ENCODE measurements around the gene GEN1. TPM values are rescaled to one million over a fixed set of nuclear protein-coding genes. Genes with fewer than 3 reads are reported as not detected.

The GEN1 gene
- total and polyA plus RNA-seq, 10 of the 15 experiments (the other 5 are each of a cell fraction or from before 2014, with no cell fraction given), result 6.0 to 49.6 (median 36.0) TPM

- ATAC-seq, result no peak
- RAD21 ChIA-PET (ENCODE audit: unreplicated experiment), result interaction anchor here (0.8 to 1.6 kb wide), 8 partner anchors 8 to 72 kb away, joined by 3 to 11 read pairs (median 4); partner anchors contain the start of gene MSGN1
- SMC1A ChIA-PET (ENCODE audit: uncharacterized antibody, unreplicated experiment), result interaction anchor here (0.9 to 2.6 kb wide), 16 partner anchors 8 to 71 kb away, joined by 3 to 19 read pairs (median 6); no protein-coding TSS in a partner anchor
- CTCF ChIA-PET, result interaction anchor here (0.6 to 4.5 kb wide), 11 partner anchors 8 to 419 kb away, joined by 3 to 45 read pairs (median 4); no protein-coding TSS in a partner anchor
- intact Hi-C loops (cut with micrococcal nuclease; ENCODE audit: unreplicated experiment), result loop anchor here (10.0 kb wide), 1 partner anchor 1105 kb away; no protein-coding TSS in a partner anchor
- no peaks in the 10 kb centered on the region for H3K27me3 ChIP-seq (replicated peaks in 1 of 2; ENCODE audit: control insufficient read depth in 2 of 2, insufficient read depth in 2 of 2, low read length in 1 of 2)
- no peaks in the 10 kb centered on the region for H4K20me1 ChIP-seq (ENCODE audit: control insufficient read depth, insufficient read depth)
- H3K36me3 ChIP-seq (ENCODE audit: control insufficient read depth in 2 of 2, insufficient read depth in 2 of 2, low read length in 1 of 2), result peaks cover 0 to 6% of the 10 kb centered on the region in 2 experiments; a peak in 3 of 4 replicates
- 0 out of 2 replicates have a peak, but pooled peaks cover 3% of the 10 kb centered on the region for H3K4me1 ChIP-seq (ENCODE audit: control insufficient read depth, insufficient read depth, low read length)
- no peaks in the 10 kb centered on the region for H3K9me3 ChIP-seq (replicated peaks; ENCODE audit: control insufficient read depth, insufficient read depth, low read length)
- no peak for FAIRE-seq
- H3K4me2 ChIP-seq (ENCODE audit: control insufficient read depth, insufficient read depth), result no peak overlapping the region
- 96% methylated on average over 2 of the region's 2 CpGs for WGBS (ENCODE audit: insufficient coverage, insufficient replicate concordance, low lambda C conversion rate, missing lambda C conversion rate)
- peaks cover 57% of the 10 kb centered on the region for H3K79me2 ChIP-seq (ENCODE audit: control insufficient read depth, insufficient read depth, low read length)
- BruUV-seq (replicated peaks), result no TSS peak
- H3K27ac ChIP-seq (ENCODE audit: control insufficient read depth, insufficient read depth), result no peak overlapping the region
- in situ Hi-C loops (cut with MboI), result no loop called here
- no peak for DNase-seq (ENCODE audit: low read depth, low spot score)
- no peak overlapping the region for H3K4me3 ChIP-seq
- POLR2A ChIA-PET, result interaction anchor here (1.2 to 1.3 kb wide), 2 partner anchors 13 to 19 kb away, joined by 3 read pairs; no protein-coding TSS in a partner anchor
- no peak overlapping the region for H3K9ac ChIP-seq (ENCODE audit: control insufficient read depth, insufficient read depth, low read length)
- H2AFZ ChIP-seq (ENCODE audit: control insufficient read depth, low read depth, low read length), result no peak overlapping the region
- TF ChIP-seq RBBP5 (conservative IDR thresholded peaks at IDR 0.05), result no peak
- TF ChIP-seq DPF2 (IDR thresholded peaks at IDR 0.05), result no peak
- no peak for TF ChIP-seq PKNOX1 (IDR thresholded peaks at IDR 0.05)
- no peak for TF ChIP-seq ZNF207 (IDR thresholded peaks at IDR 0.05; ENCODE audit: borderline replicate concordance)
- no peak for TF ChIP-seq MAX (IDR thresholded peaks at IDR 0.05; ENCODE audit: low read depth, low read length)
- TF ChIP-seq ZNF384 (IDR thresholded peaks at IDR 0.05; ENCODE audit: borderline replicate concordance, low read depth, low read length), result no peak
- no peak for TF ChIP-seq BHLHE40 (IDR thresholded peaks at IDR 0.05; ENCODE audit: borderline replicate concordance in 1 of 2, low read depth in 2 of 2, low read length in 1 of 2)
- TF ChIP-seq BCLAF1 (IDR thresholded peaks at IDR 0.05), result no peak
- no peak for TF ChIP-seq SMARCA5 (IDR thresholded peaks at IDR 0.05)
- TF ChIP-seq WRNIP1 (IDR thresholded peaks at IDR 0.05; ENCODE audit: borderline replicate concordance, low read depth, low read length), result no peak
- no peak for TF ChIP-seq KLF5 (IDR thresholded peaks at IDR 0.05; ENCODE audit: partially characterized antibody)
- no peak for TF ChIP-seq CBFB (IDR thresholded peaks at IDR 0.05; ENCODE audit: low read depth)
- no peak for TF ChIP-seq NFXL1 (IDR thresholded peaks at IDR 0.05; ENCODE audit: borderline replicate concordance)
- TF ChIP-seq GABPA (IDR thresholded peaks at IDR 0.05; ENCODE audit: low read depth), result no peak
- TF ChIP-seq E2F8 (IDR thresholded peaks at IDR 0.05; ENCODE audit: low read depth, partially characterized antibody), result no peak
- TF ChIP-seq YY1 (IDR thresholded peaks at IDR 0.05; ENCODE audit: low read depth, low read length), result no peak
- no peak for TF ChIP-seq CHD2 (IDR thresholded peaks at IDR 0.05; ENCODE audit: borderline replicate concordance, low read depth, low read length)
- TF ChIP-seq NBN (IDR thresholded peaks at IDR 0.05), result no peak
Observed at GRCh38 chr2:17759805-17760204, 5.9 kb downstream of the GEN1 start.
